Muscle layer of duodenum (tissue), 2 donors: ENCODE measurements around the gene ARHGAP32.
"Not testable (repeated sequence)": the region's sequence is repeated elsewhere in the genome, so short reads cannot be mapped to it uniquely, and the experiment has no call there.

ENCODE experiments used
- H3K27ac ChIP-seq: one replicate; pipeline ENCODE4 v1.7.0; 2013; ENCODE audit warnings: mild to moderate bottlenecking, low read length
- H3K27me3 ChIP-seq: one replicate; pipeline ENCODE4 v1.7.0; 2013; ENCODE audit warnings: low read depth, mild to moderate bottlenecking, control low read depth, low read length
- H3K36me3 ChIP-seq, 2 donors: one replicate each; pipeline ENCODE4 v1.7.0; 2013; ENCODE audit warnings: low read length in 2 of 2, control low read depth in 1 of 2, mild to moderate bottlenecking in 1 of 2; ENCODE audit not compliant: insufficient read depth in 2 of 2, control insufficient read depth in 1 of 2
- H3K4me1 ChIP-seq, 2 donors: one replicate each; pipeline ENCODE4 v1.7.0; 2013; ENCODE audit warnings: low read length in 2 of 2, mild to moderate bottlenecking in 2 of 2, control low read depth in 1 of 2, moderate library complexity in 1 of 2; ENCODE audit not compliant: insufficient read depth in 2 of 2, control insufficient read depth in 1 of 2
- H3K4me3 ChIP-seq, 2 donors: one replicate each; pipeline ENCODE4 v1.7.0; 2013; ENCODE audit warnings: low read length in 2 of 2, low read depth in 1 of 2, mild to moderate bottlenecking in 1 of 2
- H3K9me3 ChIP-seq, 2 donors: one replicate each; pipeline ENCODE4 v1.7.0; 2013; ENCODE audit warnings: low read length in 2 of 2, control low read depth in 1 of 2, mild to moderate bottlenecking in 1 of 2; ENCODE audit not compliant: control insufficient read depth in 1 of 2
- donor health status: healthy.

The ARHGAP32 gene

GRCh38 chr11:128919635-128920034 lies 272.5 kb downstream of the ARHGAP32 start:
- H3K4me3 ChIP-seq, H3K4me1 ChIP-seq, H3K36me3 ChIP-seq, H3K27ac ChIP-seq, H3K27me3 ChIP-seq, H3K9me3 ChIP-seq: not testable (repeated sequence)

- H3K27ac ChIP-seq: no peak overlapping the region
- H3K4me3 ChIP-seq: no peak overlapping the region
- H3K27me3 ChIP-seq: no peaks in the 10 kb centered on the region
- no peaks in the 10 kb centered on the region for H3K36me3 ChIP-seq
- no peaks in the 10 kb centered on the region for H3K9me3 ChIP-seq
- H3K4me1 ChIP-seq: no peaks in the 10 kb centered on the region
These were observed 272.9 kb downstream of the ARHGAP32 start for GRCh38 chr11:128919216-128919615.

- H3K36me3 ChIP-seq: no peaks in the 10 kb centered on the region
These were observed 274.9 kb downstream of the ARHGAP32 start for GRCh38 chr11:128917144-128917724.

GRCh38 chr11:128916681-128917080 lies 275.4 kb downstream of the ARHGAP32 start:
- Histone ChIP-seq H3K4me3 (no peak overlapping the region), H3K4me1 (no peaks in the 10 kb centered on the region), H3K9me3 (no peaks in the 10 kb centered on the region), H3K27me3 (no peaks in the 10 kb centered on the region), H3K36me3 (no peaks in the 10 kb centered on the region), H3K27ac (no peak overlapping the region)

More at GRCh38 chr11:128917144-128917724, 274.9 kb downstream of the ARHGAP32 start:
- Histone ChIP-seq H3K9me3 (no peaks in the 10 kb centered on the region), H3K27me3 (no peaks in the 10 kb centered on the region), H3K4me3 (no peak overlapping the region), H3K4me1 (no peaks in the 10 kb centered on the region), H3K27ac (no peak overlapping the region)

GRCh38 chr11:128916037-128916572 lies 276.0 kb downstream of the ARHGAP32 start:
- Histone ChIP-seq H3K4me3 (no peak overlapping the region), H3K27me3 (no peaks in the 10 kb centered on the region), H3K4me1 (no peaks in the 10 kb centered on the region), H3K27ac (no peak overlapping the region), H3K36me3 (no peaks in the 10 kb centered on the region), H3K9me3 (no peaks in the 10 kb centered on the region)

- H3K27ac ChIP-seq: no peak overlapping the region
These were observed 277.0 kb downstream of the ARHGAP32 start for GRCh38 chr11:128915149-128915521.

More at GRCh38 chr11:128915149-128915521, 277.0 kb downstream of the ARHGAP32 start:
- Histone ChIP-seq H3K4me3 (no peak overlapping the region), H3K4me1 (no peaks in the 10 kb centered on the region), H3K9me3 (no peaks in the 10 kb centered on the region), H3K36me3 (no peaks in the 10 kb centered on the region), H3K27me3 (no peaks in the 10 kb centered on the region)
